Measurements from ENCODE around the gene SPATA13.
A peak's percentile ranks its signal among the peaks of the same experiment; 100 is the strongest.

The SPATA13 gene

GRCh38 chr13:24141333-24141910, 19.1 kb upstream of the SPATA13 start:
- DNase-seq (ENCODE audit: low read depth in 3 of 3), result no peak

- no peak for DNase-seq (ENCODE audit: low read depth in 3 of 3)
Observed at GRCh38 chr13:24142453-24142852, 18.1 kb upstream of the SPATA13 start.

GRCh38 chr13:24142886-24143285, 17.6 kb upstream of the SPATA13 start:
- DNase-seq (ENCODE audit: low read depth in 3 of 3), result no peak

GRCh38 chr13:24145240-24145639, 15.3 kb upstream of the SPATA13 start:
- no peak for DNase-seq (ENCODE audit: low read depth in 3 of 3)

GRCh38 chr13:24145674-24146073, 14.8 kb upstream of the SPATA13 start:
- no peak for DNase-seq (ENCODE audit: low read depth in 3 of 3)

GRCh38 chr13:24146961-24147569, 13.5 kb upstream of the SPATA13 start:
- DNase-seq (ENCODE audit: low read depth in 3 of 3), result no peak

GRCh38 chr13:24147570-24147963, 13.0 kb upstream of the SPATA13 start:
- no peak for DNase-seq (ENCODE audit: low read depth in 3 of 3)

GRCh38 chr13:24148414-24149235, 11.9 kb upstream of the SPATA13 start:
- DNase-seq (ENCODE audit: low read depth in 3 of 3), result no peak

GRCh38 chr13:24149246-24150032, 11.1 kb upstream of the SPATA13 start:
- no peak for DNase-seq (ENCODE audit: low read depth in 3 of 3)

GRCh38 chr13:24150572-24150971, 9.9 kb upstream of the SPATA13 start:
- DNase-seq (ENCODE audit: low read depth in 3 of 3), result no peak

GRCh38 chr13:24151864-24152263, 8.7 kb upstream of the SPATA13 start:
- no peak for DNase-seq (ENCODE audit: low read depth in 3 of 3)

- no peak for DNase-seq (ENCODE audit: low read depth in 3 of 3)
Observed at GRCh38 chr13:24152292-24153214, 8.0 kb upstream of the SPATA13 start.

GRCh38 chr13:24153347-24153746, 7.2 kb upstream of the SPATA13 start:
- no peak for DNase-seq (ENCODE audit: low read depth in 3 of 3)

- DNase-seq (ENCODE audit: low read depth in 3 of 3), result no peak
Observed at GRCh38 chr13:24153979-24154701, 6.4 kb upstream of the SPATA13 start.

- no peak for DNase-seq (ENCODE audit: low read depth in 3 of 3)
Observed at GRCh38 chr13:24159357-24159756, 1.2 kb upstream of the SPATA13 start.

- peak; percentile 7 to 38 (median 18) for DNase-seq (ENCODE audit: low read depth in 3 of 3)
Observed at GRCh38 chr13:24161010-24161775, 673 bp downstream of the SPATA13 start.

GRCh38 chr13:24161980-24162525, 1.5 kb downstream of the SPATA13 start:
- DNase-seq (ENCODE audit: low read depth in 3 of 3), result no peak

- no peak for DNase-seq (ENCODE audit: low read depth in 3 of 3)
Observed at GRCh38 chr13:24162604-24163003, 2.1 kb downstream of the SPATA13 start.

- no peak for DNase-seq (ENCODE audit: low read depth in 3 of 3)
Observed at GRCh38 chr13:24165746-24166145, 5.2 kb downstream of the SPATA13 start.
